Activated CD4-positive, alpha-beta memory T cell treated with anti-CD3 and anti-CD28 coated beads, Interleukin-2, amount 10 ng/mL, durations not matched to agents 7 days and 5 days (primary cell): ENCODE results near the gene CKB. TPM values are rescaled to one million over a fixed set of nuclear protein-coding genes. Genes with fewer than 3 reads are reported as not detected.

Source experiments
- CTCF ChIA-PET: fragments of 350-600 bp; sonication (Branson Sonifier 250); formaldehyde crosslinking; loops from one replicate; lab custom pipeline; 2021; ENCODE audit warnings: antibody characterized with exemption, inconsistent platforms; lab: Charles Lee
- POLR2A ChIA-PET: fragments of 350-600 bp; sonication (Branson Sonifier 250); formaldehyde crosslinking; loops from one replicate; lab custom pipeline; 2021; ENCODE audit warnings: antibody characterized with exemption; lab: Charles Lee
- DNase-seq: peaks from one replicate; pipeline ENCODE4 v3.0.0-alpha.2; 2020
- H3K27ac Mint-ChIP-seq: one replicate; pipeline ENCODE4 v1.8.0; 2021; ENCODE audit warnings: mild to moderate bottlenecking, mixed read lengths
- H3K27me3 Mint-ChIP-seq: one replicate; pipeline ENCODE4 v1.8.0; 2021; ENCODE audit warnings: mixed read lengths
- H3K36me3 Mint-ChIP-seq: one replicate; pipeline ENCODE4 v1.8.0; 2021; ENCODE audit warnings: low read depth, mixed read lengths
- H3K4me1 Mint-ChIP-seq: one replicate; pipeline ENCODE4 v1.8.0; 2021; ENCODE audit warnings: mixed read lengths
- H3K4me3 Mint-ChIP-seq: one replicate; pipeline ENCODE4 v1.8.0; 2021; ENCODE audit warnings: mild to moderate bottlenecking, mixed read lengths
- H3K9me3 Mint-ChIP-seq: one replicate; pipeline ENCODE4 v1.8.0; 2021; ENCODE audit warnings: mixed read lengths
- total RNA-seq, 2 experiments: library from RNA; stranded (reverse); gene quantifications; one replicate each; pipeline ENCODE4 v1.2.3, GENCODE V29; 2021

Gene CKB
- total RNA-seq, 2 experiments from 2014 or later, result 3.8 to 5.5 TPM

GRCh38 chr14:103532216-103533136, 9.8 kb upstream of the CKB start:
- Mint-ChIP-seq H3K4me1 (peaks cover 27% of the 10 kb centered on the region), H3K36me3 (peaks cover 3% of the 10 kb centered on the region), H3K9me3 (no peaks in the 10 kb centered on the region), H3K4me3 (no peak overlapping the region), H3K27ac (no peak overlapping the region), H3K27me3 (no peaks in the 10 kb centered on the region)
- ChIA-PET POLR2A (interaction anchor here (5.8 kb wide), 1 partner anchor 30 kb away, joined by 50 read pairs; the partner anchor contains the start of genes BAG5 and COA8), CTCF (interaction anchor here (1.2 kb wide), 1 partner anchor 32 kb away, joined by 3 read pairs; no protein-coding TSS in a partner anchor)
- DNase-seq, result no peak

DNA sequence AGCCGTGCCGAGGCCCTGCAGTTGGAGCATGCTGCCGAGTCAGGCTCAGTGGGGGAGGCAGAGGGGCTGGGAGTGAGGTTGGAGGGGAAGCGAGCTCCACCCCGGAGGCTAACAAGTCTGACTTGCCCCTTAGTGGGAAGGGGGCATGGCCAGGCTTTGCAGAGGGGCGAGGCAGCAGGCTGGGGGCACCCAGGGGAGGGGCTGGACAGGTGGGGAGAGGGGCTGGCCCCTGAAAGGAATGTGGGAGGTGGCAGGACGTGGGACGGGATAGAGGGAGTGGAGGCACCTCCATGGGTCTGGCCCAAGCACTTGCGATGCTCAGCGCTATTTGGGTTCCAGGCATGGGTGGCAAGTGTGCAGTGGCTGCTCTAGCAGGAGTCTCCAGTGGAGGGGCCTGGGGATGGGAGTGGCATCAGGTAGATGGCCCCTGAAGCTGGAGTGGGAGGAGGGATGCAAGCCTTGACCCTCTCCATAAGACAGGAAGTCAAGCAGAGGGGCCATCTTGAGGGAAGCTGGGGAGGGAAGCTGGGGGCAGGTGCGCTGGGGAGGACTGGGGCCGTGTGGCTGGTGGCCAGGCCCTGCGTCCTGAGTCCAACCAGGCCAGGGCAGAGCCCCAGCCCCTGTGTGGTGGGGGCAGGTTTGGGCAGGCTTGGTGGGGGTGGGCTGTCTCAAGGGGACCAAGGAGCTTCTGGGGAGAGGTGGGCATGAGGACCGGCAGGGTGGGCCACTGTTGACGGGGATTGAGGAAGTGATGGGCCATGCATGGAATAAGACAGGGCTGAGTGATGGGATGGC, 9.0 kb upstream of the CKB start:
- peaks cover 3% of the 10 kb centered on the region for H3K36me3 Mint-ChIP-seq
- H3K27ac Mint-ChIP-seq, result no peak overlapping the region
- ChIA-PET POLR2A (interaction anchor here (1.1 to 5.8 kb wide), 3 partner anchors 12 to 31 kb away, joined by 3 to 50 read pairs (median 14); partner anchors contain the start of genes BAG5 and COA8), CTCF (interaction anchor here (1.2 to 1.6 kb wide), 2 partner anchors 11 to 31 kb away, joined by 3 to 6 read pairs; no protein-coding TSS in a partner anchor)
- H3K4me3 Mint-ChIP-seq, result no peak overlapping the region
- H3K27me3 Mint-ChIP-seq, result no peaks in the 10 kb centered on the region
- DNase-seq, result no peak
- no peaks in the 10 kb centered on the region for H3K9me3 Mint-ChIP-seq
- peaks cover 34% of the 10 kb centered on the region for H3K4me1 Mint-ChIP-seq

- Mint-ChIP-seq H3K4me1 (peaks cover 36% of the 10 kb centered on the region), H3K27me3 (no peaks in the 10 kb centered on the region), H3K36me3 (peaks cover 3% of the 10 kb centered on the region), H3K4me3 (no peak overlapping the region), H3K9me3 (no peaks in the 10 kb centered on the region), H3K27ac (no peak overlapping the region)
- no peak for DNase-seq
- POLR2A ChIA-PET, result interaction anchor here (1.1 to 5.8 kb wide), 3 partner anchors 11 to 32 kb away, joined by 3 to 50 read pairs (median 14); partner anchors contain the start of genes BAG5 and COA8
- CTCF ChIA-PET, result interaction anchor here (1.6 to 2.2 kb wide), 2 partner anchors 10 to 12 kb away, joined by 6 to 10 read pairs; no protein-coding TSS in a partner anchor
These were observed 8.2 kb upstream of the CKB start for GRCh38 chr14:103530831-103531230.

DNA sequence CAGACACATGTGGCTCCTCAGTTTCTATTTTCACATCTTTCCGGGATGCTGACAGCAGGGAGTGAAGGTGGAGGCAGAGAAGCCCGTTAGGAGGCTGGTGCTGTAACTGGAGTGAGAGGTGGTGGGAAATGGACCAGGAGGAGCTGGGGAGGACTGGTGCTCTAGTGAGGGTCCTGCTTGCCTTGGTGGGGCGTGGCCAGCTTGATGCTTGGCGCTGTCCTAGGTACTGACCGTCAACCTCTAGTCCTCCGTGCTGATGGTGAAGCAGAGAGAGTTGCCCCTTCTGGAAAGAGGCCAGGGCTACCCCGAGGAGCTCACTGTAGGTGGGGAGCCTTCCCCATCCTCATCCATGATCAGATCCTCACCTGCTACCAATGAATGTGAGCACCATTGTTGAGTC, 7.8 kb upstream of the CKB start:
- POLR2A ChIA-PET, result interaction anchor here (1.1 to 5.8 kb wide), 4 partner anchors 11 to 196 kb away, joined by 3 to 50 read pairs (median 13); partner anchors contain the start of genes BAG5, COA8 and EIF5
- DNase-seq, result peak; percentile 40
- H3K4me3 Mint-ChIP-seq, result peak overlapping the region; percentile 89
- CTCF ChIA-PET, result interaction anchor here (1.6 to 2.2 kb wide), 2 partner anchors 9 to 12 kb away, joined by 6 to 10 read pairs; no protein-coding TSS in a partner anchor
- H3K4me1 Mint-ChIP-seq, result peaks cover 36% of the 10 kb centered on the region
- H3K27ac Mint-ChIP-seq, result peak overlapping the region; percentile 40
- peaks cover 3% of the 10 kb centered on the region for H3K36me3 Mint-ChIP-seq
- H3K27me3 Mint-ChIP-seq, result no peaks in the 10 kb centered on the region
- H3K9me3 Mint-ChIP-seq, result no peaks in the 10 kb centered on the region

GRCh38 chr14:103529383-103530365, 7.0 kb upstream of the CKB start:
- H3K36me3 Mint-ChIP-seq, result peaks cover 3% of the 10 kb centered on the region
- peak overlapping the region; percentile 89 for H3K4me3 Mint-ChIP-seq
- POLR2A ChIA-PET, result interaction anchor here (0.8 to 5.8 kb wide), 10 partner anchors 10 to 195 kb away, joined by 3 to 50 read pairs (median 4); partner anchors contain the start of genes BAG5, COA8, EIF5 and XRCC3
- CTCF ChIA-PET, result interaction anchor here (1.6 to 2.2 kb wide), 3 partner anchors 9 to 32 kb away, joined by 5 to 10 read pairs (median 6); partner anchors contain the start of gene BAG5
- no peak for DNase-seq
- no peaks in the 10 kb centered on the region for H3K9me3 Mint-ChIP-seq
- peaks cover 36% of the 10 kb centered on the region for H3K4me1 Mint-ChIP-seq
- peak overlapping the region; percentile 92 for H3K27ac Mint-ChIP-seq
- peaks cover 6% of the 10 kb centered on the region for H3K27me3 Mint-ChIP-seq

DNA sequence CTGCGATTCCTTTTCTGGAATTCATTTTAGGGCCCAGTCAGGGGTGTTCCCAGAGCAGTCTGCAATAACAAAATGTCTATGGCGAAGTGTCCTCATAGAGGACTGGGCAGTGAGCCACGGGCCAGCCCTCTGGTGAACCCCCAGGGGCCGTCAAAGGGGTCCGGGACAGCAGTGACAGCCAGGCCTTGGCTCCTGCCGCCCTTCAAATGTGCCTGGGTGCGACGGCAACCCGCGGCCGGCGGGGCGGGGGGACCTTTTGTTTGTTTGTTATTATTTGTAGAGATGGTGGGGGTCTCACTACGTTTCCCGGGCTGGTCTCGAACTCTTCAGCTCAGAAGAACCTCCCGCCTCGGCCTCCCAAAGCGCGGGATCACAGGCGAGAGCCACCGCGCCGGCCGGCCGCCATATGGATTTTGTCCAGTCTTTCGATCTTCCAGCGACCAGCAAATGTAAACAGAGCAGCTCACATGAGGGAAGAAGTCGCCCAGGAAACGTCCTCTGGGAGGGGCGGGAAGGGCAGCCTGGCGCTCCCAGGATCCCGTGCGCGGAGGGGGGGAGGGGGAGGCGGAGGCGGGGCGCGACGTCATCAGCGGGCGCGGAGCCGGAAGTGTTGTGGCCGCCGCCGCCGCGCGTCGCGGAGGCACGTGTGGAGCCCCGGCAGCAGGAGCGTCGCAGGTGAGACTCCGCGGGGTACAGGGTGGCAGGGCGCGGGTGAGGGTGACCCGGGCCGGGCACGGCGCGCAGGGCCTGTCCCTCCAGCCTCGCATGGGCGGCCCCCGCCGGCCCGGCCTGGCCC, 6.2 kb upstream of the CKB start, which contains the start of gene TRMT61A:
TSS of gene TRMT61A (plus strand) at position 610 of the 796 bp plus-strand sequence. CDS start 783 bp downstream, outside the sequence.
- peak; percentile 82 for DNase-seq
- Mint-ChIP-seq H3K4me3 (peak within 1 kb of the TSS; percentile 89), H3K4me1 (peaks cover 36% of the 10 kb centered on the region), H3K27me3 (peaks cover 15% of the 10 kb centered on the region), H3K9me3 (no peaks in the 10 kb centered on the region), H3K27ac (peak within 1 kb of the TSS; percentile 92), H3K36me3 (peaks cover 3% of the 10 kb centered on the region)
- ChIA-PET POLR2A (interaction anchor here (0.6 to 5.8 kb wide), 14 partner anchors 9 to 194 kb away, joined by 3 to 50 read pairs (median 4); partner anchors contain the start of genes BAG5, COA8, EIF5 and XRCC3), CTCF (interaction anchor here (1.8 to 2.2 kb wide), 2 partner anchors 10 to 33 kb away, joined by 5 to 10 read pairs; partner anchors contain the start of gene BAG5)

- Mint-ChIP-seq H3K27ac (peak overlapping the region; percentile 72), H3K4me3 (peak overlapping the region; percentile 89), H3K27me3 (peaks cover 21% of the 10 kb centered on the region), H3K9me3 (no peaks in the 10 kb centered on the region), H3K36me3 (peaks cover 3% of the 10 kb centered on the region), H3K4me1 (peaks cover 36% of the 10 kb centered on the region)
- DNase-seq, result no peak
- ChIA-PET POLR2A (interaction anchor here (0.6 to 5.8 kb wide), 12 partner anchors 9 to 194 kb away, joined by 3 to 50 read pairs (median 4); partner anchors contain the start of genes BAG5, COA8, EIF5 and XRCC3), CTCF (interaction anchor here (1.8 kb wide), 1 partner anchor 33 kb away, joined by 5 read pairs; the partner anchor contains the start of gene BAG5)
These were observed 5.5 kb upstream of the CKB start for GRCh38 chr14:103528146-103528586.

DNA sequence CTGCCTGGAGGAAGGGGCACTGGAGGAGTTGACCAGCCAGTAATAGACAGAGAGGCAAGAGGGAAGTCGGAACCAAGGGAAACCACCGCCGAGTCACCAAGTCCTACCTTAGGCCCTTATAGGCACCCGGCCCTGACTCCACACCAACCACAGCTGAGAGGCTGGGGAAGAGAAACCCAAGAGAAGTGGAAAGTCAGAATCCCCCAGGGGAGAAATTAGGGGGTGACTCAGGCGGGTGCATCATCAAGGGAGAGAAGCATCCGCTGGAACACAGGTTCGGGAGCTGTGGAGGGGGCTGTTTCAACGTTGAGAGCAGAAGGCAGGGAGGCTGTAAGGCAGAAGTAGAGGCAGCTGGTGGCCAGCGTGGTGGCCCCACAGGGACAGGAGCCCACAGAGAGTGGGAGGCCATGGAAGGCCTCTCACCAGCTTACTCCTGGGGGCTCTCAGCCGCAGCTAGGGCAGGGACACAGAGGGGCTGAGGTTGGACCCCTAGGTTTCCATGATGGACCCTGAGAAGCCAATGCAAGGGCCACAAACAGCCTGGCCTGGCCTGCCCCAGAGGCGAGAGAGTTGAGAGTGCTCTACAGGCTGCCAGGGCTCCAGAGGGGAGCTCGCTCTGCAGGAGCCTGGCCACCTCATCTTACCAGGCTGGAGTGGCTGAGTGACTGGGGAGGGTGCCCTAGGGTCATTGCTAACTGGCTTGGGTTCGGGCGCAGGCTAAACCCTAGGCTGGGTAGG, 4.9 kb upstream of the CKB start:
- Mint-ChIP-seq H3K4me1 (peaks cover 36% of the 10 kb centered on the region), H3K9me3 (no peaks in the 10 kb centered on the region), H3K27me3 (peaks cover 24% of the 10 kb centered on the region), H3K36me3 (peaks cover 3% of the 10 kb centered on the region), H3K4me3 (peak overlapping the region; percentile 89), H3K27ac (peak overlapping the region; percentile 33)
- DNase-seq, result no peak
- POLR2A ChIA-PET, result interaction anchor here (0.8 to 5.8 kb wide), 6 partner anchors 10 to 193 kb away, joined by 3 to 50 read pairs (median 4); partner anchors contain the start of genes BAG5, COA8, EIF5 and XRCC3
- CTCF ChIA-PET, result interaction anchor here (1.0 to 1.8 kb wide), 2 partner anchors 18 to 34 kb away, joined by 3 to 5 read pairs; partner anchors contain the start of gene BAG5

DNA sequence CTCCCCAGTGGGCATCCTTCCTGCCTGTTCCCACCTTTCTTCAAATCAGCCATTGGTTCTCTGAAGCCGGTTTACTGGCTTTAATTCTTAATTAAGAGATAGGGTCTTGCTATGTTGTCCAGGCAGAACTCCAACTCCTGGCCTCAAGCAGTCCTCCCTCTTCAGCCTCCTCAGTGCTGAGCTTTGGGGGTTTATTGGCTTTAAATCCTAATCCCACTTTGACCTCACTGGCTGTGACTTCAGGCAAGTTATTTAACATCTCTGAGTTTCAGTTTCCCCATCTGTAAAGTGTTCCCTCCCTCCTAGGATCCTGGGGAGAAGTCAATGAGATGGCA, 4.3 kb upstream of the CKB start:
- peaks cover 3% of the 10 kb centered on the region for H3K36me3 Mint-ChIP-seq
- CTCF ChIA-PET, result interaction anchor here (1.0 kb wide), 1 partner anchor 18 kb away, joined by 3 read pairs; no protein-coding TSS in a partner anchor
- H3K9me3 Mint-ChIP-seq, result no peaks in the 10 kb centered on the region
- no peak overlapping the region for H3K27ac Mint-ChIP-seq
- H3K27me3 Mint-ChIP-seq, result peaks cover 26% of the 10 kb centered on the region
- no peak overlapping the region for H3K4me3 Mint-ChIP-seq
- POLR2A ChIA-PET, result interaction anchor here (1.2 to 5.8 kb wide), 3 partner anchors 36 to 189 kb away, joined by 3 to 50 read pairs (median 5); partner anchors contain the start of genes BAG5, COA8, XRCC3 and ZFYVE21
- DNase-seq, result no peak
- H3K4me1 Mint-ChIP-seq, result peaks cover 36% of the 10 kb centered on the region
